HepG2 (cell line): ENCODE results near the gene MAP2K2. TPM values are rescaled to one million over a fixed set of nuclear protein-coding genes. Genes with fewer than 3 reads are reported as not detected.

ENCODE experiments used
- DR1 ChIP-seq: sonication (generic); formaldehyde crosslinking; IDR thresholded peaks from 2 replicates; pipeline ENCODE4 v1.8.0; 2021; ENCODE audit warnings: mild to moderate bottlenecking, missing genetic modification reagents, inconsistent platforms
- ELF3 ChIP-seq: IDR thresholded peaks from 2 replicates; pipeline ENCODE4 v1.6.1; 2016; ENCODE audit warnings: missing genetic modification reagents, missing compliant biosample characterization
- EP300 ChIP-seq, 3 experiments: sonication (generic) in 1 of 3; formaldehyde crosslinking in 1 of 3; IDR thresholded peaks; 2 replicates each; pipeline versions ENCODE4 v1.5.1 to v1.6.1; 2011 to 2020; ENCODE audit warnings: low read depth in 2 of 3, low read length in 2 of 3, borderline replicate concordance in 1 of 3, improper control_type of control experiment in 1 of 3, mild to moderate bottlenecking in 1 of 3, missing genetic modification reagents in 1 of 3, moderate library complexity in 1 of 3
- HES4 ChIP-seq: sonication (generic); formaldehyde crosslinking; IDR thresholded peaks from 2 replicates; pipeline ENCODE4 v1.9.0; 2021; ENCODE audit warnings: mild to moderate bottlenecking, missing genetic modification reagents, borderline replicate concordance
- NCOR1 ChIP-seq: fragments of 200-600 bp; sonication (generic); IDR thresholded peaks from 2 replicates; pipeline ENCODE4 v1.7.0; 2017; ENCODE audit warnings: antibody characterized with exemption, low read length, borderline replicate concordance
- TAF15 ChIP-seq: fragments of 200-400 bp; formaldehyde crosslinking; IDR thresholded peaks from one replicate; pipeline ENCODE4 v1.6.1; 2018; ENCODE audit warnings: mild to moderate bottlenecking, low read depth, low read length; ENCODE audit not compliant: poor library complexity, severe bottlenecking
- ZMYM3 ChIP-seq: sonication (generic); formaldehyde crosslinking; IDR thresholded peaks from 2 replicates; pipeline ENCODE4 v1.5.1; 2020; ENCODE audit warnings: mild to moderate bottlenecking, missing genetic modification reagents
- ZNF350 ChIP-seq: sonication (generic); formaldehyde crosslinking; IDR thresholded peaks from 2 replicates; pipeline ENCODE4 v1.4.0; 2020; ENCODE audit warnings: mild to moderate bottlenecking, low read depth, missing genetic modification reagents, borderline replicate concordance
- ZNF530 ChIP-seq: sonication (generic); formaldehyde crosslinking; IDR thresholded peaks from 2 replicates; pipeline ENCODE4 v1.5.0; 2020; ENCODE audit warnings: low read depth, mild to moderate bottlenecking, missing genetic modification reagents
- polyA plus RNA-seq, 8 experiments: library from polyadenylated mRNA; depleted of rRNA in 3 of 8; stranded (reverse) in 7 of 8; unstranded in 1 of 8; fragments of >200 nt; fragmentation: Illumina TruSeq in 4 of 8; extraction: Trizol in 4 of 8; gene quantifications; 2 replicates each; pipeline versions ENCODE4 v1.2.1 to v1.2.3, GENCODE V29; 2011 to 2016; ENCODE audit warnings: low read depth in 4 of 8, missing spikeins in 1 of 8, mixed read lengths in 1 of 8; ENCODE audit not compliant: insufficient read depth in 1 of 8
- total RNA-seq, 5 experiments: library from RNA; depleted of rRNA; stranded (reverse); fragments of >200 nt; fragmentation: Illumina TruSeq; extraction: Trizol; gene quantifications; 2 replicates each; pipeline ENCODE4 v1.2.3, GENCODE V29; 2016; ENCODE audit warnings: low read depth in 1 of 5
- TF ChIP-seq, protein P1 (sequence below): sonication (generic); formaldehyde crosslinking; conservative IDR thresholded peaks from 2 replicates; pipeline ENCODE4 v1.4.0; 2020; ENCODE audit warnings: mild to moderate bottlenecking, missing genetic modification reagents, moderate library complexity
- TF ChIP-seq, protein P2 (sequence below): sonication (generic); formaldehyde crosslinking; IDR thresholded peaks from 2 replicates; pipeline ENCODE4 v1.4.0; 2020; ENCODE audit warnings: missing genetic modification reagents
- TF ChIP-seq, protein P3 (sequence below): IDR thresholded peaks from 2 replicates; pipeline ENCODE4 v1.6.1; 2012; ENCODE audit warnings: low read length, improper control_type of control experiment

MAP2K2 gene
- total and polyA plus RNA-seq, 2 of the 13 experiments (the other 11 are each of a cell fraction or from before 2014, with no cell fraction given), result 70.3 to 80.9 TPM

DNA sequence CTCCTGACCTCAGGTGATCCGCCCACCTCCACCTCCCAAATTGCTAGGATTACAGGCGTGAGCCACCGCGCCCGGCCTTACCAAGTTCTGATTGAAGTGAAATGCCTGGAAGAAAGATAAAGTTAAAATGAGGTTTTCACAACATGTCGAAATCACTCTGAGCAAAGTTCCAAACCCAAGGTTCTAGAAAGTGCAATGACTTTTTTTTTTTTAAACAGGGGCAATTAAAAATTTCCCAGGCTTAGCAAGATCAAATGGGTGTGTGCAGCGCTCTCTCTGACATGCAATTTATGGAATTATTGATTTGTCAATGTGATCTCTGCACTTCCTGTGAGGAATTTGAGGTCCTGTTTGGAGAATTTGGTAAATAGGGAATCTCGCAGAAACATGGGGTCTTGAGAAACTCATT lies 12.8 kb upstream of the MAP2K2 start (continued):
- TF ChIP-seq, protein P1, sequence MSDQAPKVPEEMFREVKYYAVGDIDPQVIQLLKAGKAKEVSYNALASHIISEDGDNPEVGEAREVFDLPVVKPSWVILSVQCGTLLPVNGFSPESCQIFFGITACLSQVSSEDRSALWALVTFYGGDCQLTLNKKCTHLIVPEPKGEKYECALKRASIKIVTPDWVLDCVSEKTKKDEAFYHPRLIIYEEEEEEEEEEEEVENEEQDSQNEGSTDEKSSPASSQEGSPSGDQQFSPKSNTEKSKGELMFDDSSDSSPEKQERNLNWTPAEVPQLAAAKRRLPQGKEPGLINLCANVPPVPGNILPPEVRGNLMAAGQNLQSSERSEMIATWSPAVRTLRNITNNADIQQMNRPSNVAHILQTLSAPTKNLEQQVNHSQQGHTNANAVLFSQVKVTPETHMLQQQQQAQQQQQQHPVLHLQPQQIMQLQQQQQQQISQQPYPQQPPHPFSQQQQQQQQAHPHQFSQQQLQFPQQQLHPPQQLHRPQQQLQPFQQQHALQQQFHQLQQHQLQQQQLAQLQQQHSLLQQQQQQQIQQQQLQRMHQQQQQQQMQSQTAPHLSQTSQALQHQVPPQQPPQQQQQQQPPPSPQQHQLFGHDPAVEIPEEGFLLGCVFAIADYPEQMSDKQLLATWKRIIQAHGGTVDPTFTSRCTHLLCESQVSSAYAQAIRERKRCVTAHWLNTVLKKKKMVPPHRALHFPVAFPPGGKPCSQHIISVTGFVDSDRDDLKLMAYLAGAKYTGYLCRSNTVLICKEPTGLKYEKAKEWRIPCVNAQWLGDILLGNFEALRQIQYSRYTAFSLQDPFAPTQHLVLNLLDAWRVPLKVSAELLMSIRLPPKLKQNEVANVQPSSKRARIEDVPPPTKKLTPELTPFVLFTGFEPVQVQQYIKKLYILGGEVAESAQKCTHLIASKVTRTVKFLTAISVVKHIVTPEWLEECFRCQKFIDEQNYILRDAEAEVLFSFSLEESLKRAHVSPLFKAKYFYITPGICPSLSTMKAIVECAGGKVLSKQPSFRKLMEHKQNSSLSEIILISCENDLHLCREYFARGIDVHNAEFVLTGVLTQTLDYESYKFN (CRISPR knock-in tag), result peak; percentile 72
- TF ChIP-seq EP300 (IDR thresholded peaks at IDR 0.05; ENCODE audit: low read depth in 2 of 2, low read length in 2 of 2) (0 out of 4 replicates have a peak, but pooled peaks of 1 of the 2 experiments have one; percentile 6), EP300 (CRISPR knock-in tag; IDR thresholded peaks at IDR 0.05; ENCODE audit: borderline replicate concordance) (no peak), ELF3 (CRISPR knock-in tag) (peak; percentile 27; the same call in 1 of the 2 replicates), NCOR1 (0 out of 2 replicates have a peak, but pooled peaks have one; percentile 32), ZNF350 (CRISPR knock-in tag) (peak; percentile 34; the same call in 1 of the 2 replicates), HES4 (CRISPR knock-in tag) (no peak), DR1 (no peak), ZMYM3 (CRISPR knock-in tag) (peak; percentile 13; the same call in 1 of the 2 replicates), TAF15 (no peak), ZNF530 (CRISPR knock-in tag) (no peak)
- TF ChIP-seq, protein P2, sequence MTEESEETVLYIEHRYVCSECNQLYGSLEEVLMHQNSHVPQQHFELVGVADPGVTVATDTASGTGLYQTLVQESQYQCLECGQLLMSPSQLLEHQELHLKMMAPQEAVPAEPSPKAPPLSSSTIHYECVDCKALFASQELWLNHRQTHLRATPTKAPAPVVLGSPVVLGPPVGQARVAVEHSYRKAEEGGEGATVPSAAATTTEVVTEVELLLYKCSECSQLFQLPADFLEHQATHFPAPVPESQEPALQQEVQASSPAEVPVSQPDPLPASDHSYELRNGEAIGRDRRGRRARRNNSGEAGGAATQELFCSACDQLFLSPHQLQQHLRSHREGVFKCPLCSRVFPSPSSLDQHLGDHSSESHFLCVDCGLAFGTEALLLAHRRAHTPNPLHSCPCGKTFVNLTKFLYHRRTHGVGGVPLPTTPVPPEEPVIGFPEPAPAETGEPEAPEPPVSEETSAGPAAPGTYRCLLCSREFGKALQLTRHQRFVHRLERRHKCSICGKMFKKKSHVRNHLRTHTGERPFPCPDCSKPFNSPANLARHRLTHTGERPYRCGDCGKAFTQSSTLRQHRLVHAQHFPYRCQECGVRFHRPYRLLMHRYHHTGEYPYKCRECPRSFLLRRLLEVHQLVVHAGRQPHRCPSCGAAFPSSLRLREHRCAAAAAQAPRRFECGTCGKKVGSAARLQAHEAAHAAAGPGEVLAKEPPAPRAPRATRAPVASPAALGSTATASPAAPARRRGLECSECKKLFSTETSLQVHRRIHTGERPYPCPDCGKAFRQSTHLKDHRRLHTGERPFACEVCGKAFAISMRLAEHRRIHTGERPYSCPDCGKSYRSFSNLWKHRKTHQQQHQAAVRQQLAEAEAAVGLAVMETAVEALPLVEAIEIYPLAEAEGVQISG (CRISPR knock-in tag), result 0 out of 2 replicates have a peak, but pooled peaks have one; percentile 13
- TF ChIP-seq, protein P3, sequence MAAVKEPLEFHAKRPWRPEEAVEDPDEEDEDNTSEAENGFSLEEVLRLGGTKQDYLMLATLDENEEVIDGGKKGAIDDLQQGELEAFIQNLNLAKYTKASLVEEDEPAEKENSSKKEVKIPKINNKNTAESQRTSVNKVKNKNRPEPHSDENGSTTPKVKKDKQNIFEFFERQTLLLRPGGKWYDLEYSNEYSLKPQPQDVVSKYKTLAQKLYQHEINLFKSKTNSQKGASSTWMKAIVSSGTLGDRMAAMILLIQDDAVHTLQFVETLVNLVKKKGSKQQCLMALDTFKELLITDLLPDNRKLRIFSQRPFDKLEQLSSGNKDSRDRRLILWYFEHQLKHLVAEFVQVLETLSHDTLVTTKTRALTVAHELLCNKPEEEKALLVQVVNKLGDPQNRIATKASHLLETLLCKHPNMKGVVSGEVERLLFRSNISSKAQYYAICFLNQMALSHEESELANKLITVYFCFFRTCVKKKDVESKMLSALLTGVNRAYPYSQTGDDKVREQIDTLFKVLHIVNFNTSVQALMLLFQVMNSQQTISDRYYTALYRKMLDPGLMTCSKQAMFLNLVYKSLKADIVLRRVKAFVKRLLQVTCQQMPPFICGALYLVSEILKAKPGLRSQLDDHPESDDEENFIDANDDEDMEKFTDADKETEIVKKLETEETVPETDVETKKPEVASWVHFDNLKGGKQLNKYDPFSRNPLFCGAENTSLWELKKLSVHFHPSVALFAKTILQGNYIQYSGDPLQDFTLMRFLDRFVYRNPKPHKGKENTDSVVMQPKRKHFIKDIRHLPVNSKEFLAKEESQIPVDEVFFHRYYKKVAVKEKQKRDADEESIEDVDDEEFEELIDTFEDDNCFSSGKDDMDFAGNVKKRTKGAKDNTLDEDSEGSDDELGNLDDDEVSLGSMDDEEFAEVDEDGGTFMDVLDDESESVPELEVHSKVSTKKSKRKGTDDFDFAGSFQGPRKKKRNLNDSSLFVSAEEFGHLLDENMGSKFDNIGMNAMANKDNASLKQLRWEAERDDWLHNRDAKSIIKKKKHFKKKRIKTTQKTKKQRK, result no peak
